ENCODE data around the gene ASCL2.

ASCL2 gene

DNA sequence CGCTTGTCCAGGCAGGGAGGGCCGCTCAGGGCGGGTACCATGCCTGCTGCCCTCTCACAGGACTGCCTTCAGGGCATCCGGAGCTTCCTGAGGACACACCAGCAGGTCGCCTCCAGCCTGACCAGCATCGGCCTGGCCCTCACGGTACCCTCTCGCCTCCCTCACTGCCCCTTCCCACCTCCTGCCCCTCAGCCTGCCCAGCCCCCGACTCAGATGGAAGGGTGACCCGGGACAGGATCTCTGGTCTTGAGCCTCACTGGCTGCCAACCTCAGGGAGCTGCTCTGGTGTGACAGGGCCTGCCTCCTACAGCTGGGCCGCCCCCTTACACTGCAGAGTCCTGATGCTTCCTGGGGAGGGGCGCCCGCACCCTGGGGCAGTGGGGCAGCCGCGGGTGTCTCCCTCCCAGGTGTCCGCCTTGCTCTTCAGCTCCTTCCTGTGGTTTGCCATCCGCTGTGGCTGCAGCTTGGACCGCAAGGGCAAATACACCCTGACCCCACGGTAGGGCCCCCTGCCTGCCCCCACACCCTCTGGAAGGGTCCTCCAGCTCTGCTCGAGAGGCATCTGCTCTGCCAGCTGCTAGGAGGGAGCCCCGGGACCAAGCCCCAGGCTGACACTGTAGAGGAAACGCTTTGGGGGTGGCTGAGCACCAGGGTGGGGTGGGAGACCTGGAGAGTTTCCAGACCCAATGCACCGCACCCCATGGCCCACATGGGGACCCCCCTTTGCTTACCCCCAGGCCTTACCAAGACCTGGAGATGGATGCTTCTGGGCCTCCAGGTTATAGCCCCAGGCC, 46.0 kb upstream of the ASCL2 start:
- no peak for DNase-seq (ENCODE audit: extremely low read depth, low read depth)
- TF ChIP-seq, protein P1, sequence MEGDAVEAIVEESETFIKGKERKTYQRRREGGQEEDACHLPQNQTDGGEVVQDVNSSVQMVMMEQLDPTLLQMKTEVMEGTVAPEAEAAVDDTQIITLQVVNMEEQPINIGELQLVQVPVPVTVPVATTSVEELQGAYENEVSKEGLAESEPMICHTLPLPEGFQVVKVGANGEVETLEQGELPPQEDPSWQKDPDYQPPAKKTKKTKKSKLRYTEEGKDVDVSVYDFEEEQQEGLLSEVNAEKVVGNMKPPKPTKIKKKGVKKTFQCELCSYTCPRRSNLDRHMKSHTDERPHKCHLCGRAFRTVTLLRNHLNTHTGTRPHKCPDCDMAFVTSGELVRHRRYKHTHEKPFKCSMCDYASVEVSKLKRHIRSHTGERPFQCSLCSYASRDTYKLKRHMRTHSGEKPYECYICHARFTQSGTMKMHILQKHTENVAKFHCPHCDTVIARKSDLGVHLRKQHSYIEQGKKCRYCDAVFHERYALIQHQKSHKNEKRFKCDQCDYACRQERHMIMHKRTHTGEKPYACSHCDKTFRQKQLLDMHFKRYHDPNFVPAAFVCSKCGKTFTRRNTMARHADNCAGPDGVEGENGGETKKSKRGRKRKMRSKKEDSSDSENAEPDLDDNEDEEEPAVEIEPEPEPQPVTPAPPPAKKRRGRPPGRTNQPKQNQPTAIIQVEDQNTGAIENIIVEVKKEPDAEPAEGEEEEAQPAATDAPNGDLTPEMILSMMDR (IDR thresholded peaks at IDR 0.05; ENCODE audit: low read depth, low read length) = no peak

DNA sequence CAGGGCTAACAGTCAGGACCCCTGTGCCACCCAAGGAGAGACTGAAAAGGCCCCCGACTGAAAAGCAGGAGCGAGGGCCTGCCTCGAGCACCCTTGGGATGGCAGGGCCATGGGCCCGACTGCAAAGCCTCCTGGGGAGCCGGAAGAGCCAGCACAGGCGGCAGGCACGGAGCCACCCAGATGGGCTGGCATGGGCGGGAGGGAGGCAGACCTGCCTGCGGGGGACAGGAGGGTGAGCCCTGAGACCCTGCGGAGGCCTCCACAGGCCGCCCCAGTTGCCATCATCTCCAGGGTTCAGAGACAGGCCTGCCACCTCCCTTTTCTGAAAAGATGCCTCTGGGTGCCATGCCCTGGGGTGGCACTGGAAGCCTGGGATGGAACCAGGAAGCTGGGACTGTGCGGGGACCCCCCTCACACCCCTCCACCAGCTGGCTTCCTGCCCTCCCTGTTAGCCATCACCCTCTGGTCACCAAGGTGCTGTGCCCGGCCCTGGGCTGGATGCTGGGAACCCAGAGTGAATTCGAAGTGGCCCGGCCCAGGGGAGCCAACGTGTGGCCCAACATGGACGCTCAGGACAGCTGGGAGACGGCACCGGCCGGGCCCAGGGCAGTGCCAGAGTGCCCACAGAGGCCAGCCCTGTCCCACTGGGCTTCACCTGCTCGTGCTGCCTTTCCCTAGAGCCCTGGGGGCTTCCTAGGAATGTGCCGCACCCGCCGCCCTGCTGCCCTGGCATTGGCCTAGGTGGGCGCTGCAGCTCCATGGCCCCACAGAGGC, 45.2 kb upstream of the ASCL2 start:
- TF ChIP-seq, protein P1 (IDR thresholded peaks at IDR 0.05; ENCODE audit: low read depth, low read length) = no peak
- no peak for DNase-seq (ENCODE audit: extremely low read depth, low read depth)

DNA sequence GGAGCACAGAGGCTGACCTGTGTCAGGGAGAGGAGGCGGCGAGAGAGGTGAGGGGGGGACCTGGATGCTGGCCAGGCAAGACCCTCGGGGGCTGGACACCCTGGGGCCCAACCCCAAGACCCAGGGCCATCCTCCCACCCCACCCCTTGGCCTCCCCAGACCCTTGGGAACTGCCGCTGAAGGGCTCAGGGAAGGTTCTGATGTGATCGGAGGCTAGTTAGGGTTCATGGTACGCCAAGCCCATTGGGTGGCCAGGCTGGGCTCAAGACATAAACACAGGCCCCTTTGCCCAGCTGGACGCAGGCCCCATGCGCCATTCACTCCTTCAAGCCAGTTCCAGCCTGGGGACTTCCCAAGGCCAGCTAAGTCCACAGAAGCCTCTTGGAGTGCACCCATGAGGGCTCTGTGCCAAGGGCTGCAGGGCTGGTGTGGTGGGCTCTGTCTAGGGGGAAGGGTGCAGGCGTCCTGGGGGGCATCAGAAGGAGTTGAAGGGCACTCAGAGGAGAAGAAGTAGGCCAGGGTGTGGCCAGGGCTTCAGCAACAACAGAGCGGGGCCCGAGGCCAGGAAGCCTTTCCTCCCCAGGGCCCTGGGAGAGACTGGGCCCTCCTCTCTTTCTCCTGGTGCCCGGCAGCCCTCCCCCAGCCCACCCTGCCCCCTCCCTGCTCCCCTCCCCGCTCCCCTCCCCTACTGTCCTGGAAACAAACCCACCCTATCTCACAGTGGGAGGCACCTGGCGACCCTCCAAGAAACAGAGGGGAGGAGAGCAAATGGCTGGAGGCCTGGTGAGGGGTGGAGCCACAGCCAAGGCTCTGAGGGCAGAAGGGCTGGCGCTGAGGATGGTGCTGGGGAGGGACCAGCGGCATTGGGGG, 44.4 kb upstream of the ASCL2 start:
- TF ChIP-seq, protein P1 (IDR thresholded peaks at IDR 0.05; ENCODE audit: low read depth, low read length) = no peak
- peak; percentile 67 for DNase-seq (ENCODE audit: extremely low read depth, low read depth)

DNA sequence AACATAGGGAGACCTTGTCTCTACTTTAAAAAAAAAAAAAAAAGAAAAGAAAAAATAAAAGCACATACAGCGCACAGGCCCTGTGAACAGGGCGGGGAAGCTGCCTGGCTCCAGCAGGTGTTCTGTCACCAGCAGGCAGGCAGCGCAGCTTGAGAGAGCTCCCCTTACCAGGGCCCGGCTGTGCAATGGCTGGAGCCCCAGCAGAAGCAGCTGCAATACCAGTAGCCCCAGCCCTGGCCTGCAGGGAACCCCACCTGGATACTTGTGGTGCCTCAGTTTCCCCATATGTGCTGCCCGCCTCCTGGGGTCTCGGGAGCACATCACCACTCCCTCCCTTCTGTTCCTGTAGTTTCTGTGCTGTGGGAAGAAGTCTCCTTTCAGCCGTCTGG, 43.7 kb upstream of the ASCL2 start:
- no peak for DNase-seq (ENCODE audit: extremely low read depth, low read depth)
- TF ChIP-seq, protein P1 (IDR thresholded peaks at IDR 0.05; ENCODE audit: low read depth, low read length) = no peak

DNA sequence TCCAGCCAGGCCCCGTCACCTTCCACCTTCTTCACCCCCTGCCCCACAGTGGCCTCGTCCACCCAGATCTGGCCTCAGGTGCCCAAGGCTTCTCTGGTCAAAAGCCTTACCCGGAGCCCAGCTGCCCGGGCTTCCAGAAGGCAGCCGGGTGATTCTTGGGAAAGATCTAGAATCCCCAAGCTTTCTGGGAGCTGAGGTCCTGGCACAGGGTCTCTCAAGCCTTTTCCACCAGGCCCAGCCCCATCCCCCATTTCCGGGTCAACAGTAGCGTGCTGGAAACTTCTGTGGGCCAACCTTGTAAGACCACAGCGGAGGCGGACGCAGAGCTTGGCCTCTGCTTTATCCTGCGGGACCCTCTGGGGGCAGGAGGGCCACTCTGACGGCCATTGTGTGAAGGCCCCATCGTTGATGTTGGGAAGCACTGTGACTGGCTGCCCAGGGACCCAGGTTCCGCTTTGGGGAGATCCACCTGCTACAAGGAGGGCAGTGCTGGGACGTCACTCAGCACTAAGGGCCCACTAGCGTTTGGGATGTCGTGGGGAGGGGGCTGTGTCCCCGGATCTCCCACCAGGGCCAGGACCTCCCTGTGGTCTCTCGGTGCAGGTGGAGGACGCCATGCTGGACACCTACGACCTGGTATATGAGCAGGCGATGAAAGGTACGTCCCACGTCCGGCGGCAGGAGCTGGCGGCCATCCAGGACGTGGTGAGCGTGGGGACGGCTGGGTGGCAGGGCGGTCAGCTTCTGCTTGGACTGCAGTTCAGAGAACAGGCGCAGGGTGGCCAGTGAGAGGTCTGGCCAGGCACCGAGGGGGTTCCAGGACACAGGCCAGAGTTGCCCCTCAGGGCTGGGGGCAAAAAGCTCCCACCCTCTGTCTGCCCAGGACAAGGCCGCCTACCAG, 42.9 kb upstream of the ASCL2 start:
- DNase-seq (ENCODE audit: extremely low read depth, low read depth) = no peak

More for the DNA sequence above, 42.9 kb upstream of the ASCL2 start:
- TF ChIP-seq, protein P1 (IDR thresholded peaks at IDR 0.05; ENCODE audit: low read depth, low read length) = no peak
